Head of caudate nucleus (tissue), 42 donors: ENCODE results near the gene CDC34.

ENCODE experiments used
- DNase-seq, 42 donors: peaks; one replicate each; pipeline versions ENCODE4 v3.0.0 to v3.0.0-alpha.2; 2020 to 2021; ENCODE audit warnings: mixed read lengths in 7 of 42
- intact Hi-C: fragments of 100-400 bp; cut with DNase I; formaldehyde crosslinking; loops from one replicate; pipeline ENCODE4 v1.15.0; 2022

CDC34 gene, protein sequence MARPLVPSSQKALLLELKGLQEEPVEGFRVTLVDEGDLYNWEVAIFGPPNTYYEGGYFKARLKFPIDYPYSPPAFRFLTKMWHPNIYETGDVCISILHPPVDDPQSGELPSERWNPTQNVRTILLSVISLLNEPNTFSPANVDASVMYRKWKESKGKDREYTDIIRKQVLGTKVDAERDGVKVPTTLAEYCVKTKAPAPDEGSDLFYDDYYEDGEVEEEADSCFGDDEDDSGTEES

DNA sequence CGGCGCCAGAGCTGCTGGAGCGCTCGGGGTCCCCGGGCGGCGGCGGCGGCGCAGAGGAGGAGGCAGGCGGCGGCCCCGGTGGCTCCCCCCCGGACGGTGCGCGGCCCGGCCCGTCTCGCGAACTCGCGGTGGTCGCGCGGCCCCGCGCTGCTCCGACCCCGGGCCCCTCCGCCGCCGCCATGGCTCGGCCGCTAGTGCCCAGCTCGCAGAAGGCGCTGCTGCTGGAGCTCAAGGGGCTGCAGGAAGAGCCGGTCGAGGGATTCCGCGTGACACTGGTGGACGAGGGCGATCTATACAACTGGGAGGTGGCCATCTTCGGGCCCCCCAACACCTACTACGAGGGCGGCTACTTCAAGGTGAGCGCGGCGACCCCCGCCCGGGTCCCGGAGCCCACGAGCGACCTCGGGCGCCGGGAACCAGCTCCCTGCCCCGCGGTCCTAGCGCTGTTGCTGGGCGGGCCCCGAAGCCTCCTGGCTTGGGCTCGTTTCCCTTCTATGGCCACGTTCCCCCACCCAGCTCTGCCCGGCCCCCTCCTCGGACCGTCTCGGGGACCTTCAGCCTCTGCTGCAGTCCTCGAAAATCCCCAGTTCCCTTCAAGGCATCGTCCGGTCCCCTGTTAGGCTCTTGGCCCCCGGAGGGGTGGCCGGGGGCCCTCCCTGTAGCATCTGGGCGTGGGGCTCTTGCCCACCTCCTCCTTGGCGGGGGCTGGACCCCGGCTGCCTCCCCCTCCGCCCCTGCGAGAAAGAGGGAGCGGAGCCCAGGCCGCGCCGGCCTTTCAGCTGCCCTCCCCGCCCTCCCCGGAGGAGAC, at the start of gene CDC34:
TSS of gene CDC34 (plus strand) at position 8 of the 808 bp plus-strand sequence. CDS start at position 180, 172 bp downstream.
- intact Hi-C loops: loop anchor here (2.0 to 5.0 kb wide), 2 partner anchors 21 to 40 kb away; partner anchors contain the start of gene BSG
- DNase-seq: peak in 4 of 42 donors; percentile 21 to 45 (median 32)

DNA sequence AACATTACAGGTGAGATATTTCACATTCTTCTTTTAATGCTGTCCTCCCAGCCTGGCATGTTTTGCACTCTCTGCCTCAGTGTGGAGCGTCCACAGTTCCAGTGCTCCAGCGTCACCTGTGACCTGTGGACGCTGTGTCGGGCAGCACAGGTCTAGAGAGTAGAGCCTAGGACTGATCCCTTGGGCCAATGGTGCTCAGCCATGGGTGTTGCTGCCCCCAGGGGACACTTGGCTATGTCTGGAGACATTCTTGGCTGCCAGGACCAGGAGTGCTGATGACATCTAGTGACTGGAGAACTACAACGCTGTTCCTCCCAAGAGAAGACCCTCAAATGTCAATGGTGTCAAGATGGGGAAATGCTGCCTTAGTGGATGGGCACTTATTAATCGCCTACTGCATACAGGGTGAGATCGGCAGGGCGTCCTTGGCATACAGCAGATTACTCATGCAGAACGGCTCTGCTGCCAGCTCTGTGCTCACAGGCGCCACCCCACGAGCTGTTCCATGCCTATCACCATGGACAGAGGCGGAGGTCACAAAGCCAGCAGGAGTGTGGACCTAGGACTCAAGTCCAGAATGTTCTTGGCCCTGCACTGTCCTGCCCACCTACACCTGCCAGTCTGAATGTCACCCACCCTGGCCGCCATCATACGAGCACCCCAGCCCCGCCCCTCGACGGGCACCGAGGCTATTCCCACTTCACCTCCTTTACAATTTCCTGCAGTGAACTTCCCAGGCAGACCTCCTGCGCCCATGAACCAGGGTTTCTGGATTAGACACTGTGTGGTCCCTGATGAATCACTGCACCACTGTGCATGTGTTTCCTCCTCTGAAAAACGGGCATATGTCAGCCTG, 49.1 kb upstream of the CDC34 start:
- intact Hi-C loops: loop anchor here (10.0 kb wide), 1 partner anchor 98 kb away; no protein-coding TSS in a partner anchor
- no peak for DNase-seq

DNA sequence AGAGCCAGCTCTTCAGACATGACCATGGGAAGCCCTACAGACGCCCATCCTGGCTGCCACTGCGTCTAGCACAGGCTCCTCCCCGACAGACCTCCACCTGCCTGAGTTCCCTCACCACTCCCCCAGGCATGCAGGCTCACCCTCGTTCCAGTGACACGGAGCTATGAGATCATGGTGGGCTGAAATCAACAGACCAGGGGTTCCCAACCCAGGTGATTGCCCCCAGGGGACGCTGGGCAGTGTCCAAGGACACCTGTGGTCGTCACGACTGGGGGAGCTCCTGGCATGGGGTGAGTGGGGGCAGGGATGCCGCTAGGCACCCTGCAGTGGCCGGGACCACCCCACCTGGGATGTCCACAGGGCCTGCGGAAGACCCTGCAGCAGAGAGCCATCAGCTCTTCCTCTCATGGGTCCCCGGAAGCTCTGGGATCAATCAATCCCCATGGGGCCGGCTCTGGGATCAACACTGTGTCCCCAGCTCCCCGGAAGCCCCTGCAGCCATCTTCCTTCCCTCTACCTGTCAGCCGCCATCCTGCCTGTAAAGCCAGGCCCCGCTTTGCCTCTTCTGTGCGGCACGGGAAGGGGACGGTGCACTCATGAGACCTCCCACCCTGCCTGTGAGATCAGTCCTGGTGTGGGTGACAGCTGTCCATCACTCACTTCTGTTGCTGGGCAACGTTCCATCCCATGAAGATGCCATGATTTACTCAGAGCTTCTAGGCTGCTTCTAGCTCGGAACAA, 48.1 kb upstream of the CDC34 start:
- DNase-seq: no peak
- intact Hi-C loops: loop anchor here (10.0 kb wide), 1 partner anchor 99 kb away; no protein-coding TSS in a partner anchor

DNA sequence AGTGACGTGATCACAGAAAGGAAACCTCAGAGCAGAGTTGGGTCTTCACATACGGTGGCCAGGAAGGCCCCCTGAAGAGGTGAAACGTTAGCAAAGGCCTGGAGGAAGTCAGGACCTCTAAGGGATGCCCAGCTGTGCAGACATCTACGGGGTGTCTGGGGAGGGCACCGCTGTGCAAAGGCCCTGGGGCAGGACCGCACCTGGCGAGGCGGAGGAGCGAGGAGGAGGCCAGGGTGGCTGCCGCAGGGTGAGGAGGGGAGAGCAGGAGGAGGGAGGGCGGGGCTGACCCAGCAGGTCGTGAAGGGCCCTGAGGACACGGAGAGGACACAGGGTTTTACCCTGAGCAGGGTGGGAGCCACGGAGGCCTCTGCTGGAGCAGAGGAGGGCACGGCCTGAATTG, 47.1 kb upstream of the CDC34 start:
- DNase-seq: no peak

DNA sequence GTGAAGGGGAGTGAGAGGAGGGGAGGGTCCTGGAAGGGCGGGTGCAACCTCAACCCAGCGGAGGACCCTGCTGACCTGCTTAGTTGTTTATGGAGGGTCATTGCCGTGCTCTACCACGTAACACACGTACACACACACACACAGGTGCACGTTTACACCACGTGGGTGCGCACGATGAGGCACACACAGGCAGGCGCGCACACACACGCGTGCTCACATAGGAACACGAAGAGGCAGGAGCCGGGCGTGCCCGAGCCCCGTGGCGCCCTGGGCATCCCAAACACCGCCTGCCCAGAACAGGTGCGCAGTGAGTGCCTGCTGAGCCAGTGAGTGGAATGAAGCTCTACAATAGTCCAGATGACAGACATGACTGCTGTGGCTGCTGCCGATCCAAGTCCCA, 46.5 kb upstream of the CDC34 start:
- DNase-seq: peak in 2 of 42 donors; percentile 21 to 46
- intact Hi-C loops: loop anchor here (10.0 kb wide), 1 partner anchor 100 kb away; no protein-coding TSS in a partner anchor

More for the DNA sequence above, 47.1 kb upstream of the CDC34 start:
- intact Hi-C loops: loop anchor here (10.0 kb wide), 1 partner anchor 100 kb away; no protein-coding TSS in a partner anchor

DNA sequence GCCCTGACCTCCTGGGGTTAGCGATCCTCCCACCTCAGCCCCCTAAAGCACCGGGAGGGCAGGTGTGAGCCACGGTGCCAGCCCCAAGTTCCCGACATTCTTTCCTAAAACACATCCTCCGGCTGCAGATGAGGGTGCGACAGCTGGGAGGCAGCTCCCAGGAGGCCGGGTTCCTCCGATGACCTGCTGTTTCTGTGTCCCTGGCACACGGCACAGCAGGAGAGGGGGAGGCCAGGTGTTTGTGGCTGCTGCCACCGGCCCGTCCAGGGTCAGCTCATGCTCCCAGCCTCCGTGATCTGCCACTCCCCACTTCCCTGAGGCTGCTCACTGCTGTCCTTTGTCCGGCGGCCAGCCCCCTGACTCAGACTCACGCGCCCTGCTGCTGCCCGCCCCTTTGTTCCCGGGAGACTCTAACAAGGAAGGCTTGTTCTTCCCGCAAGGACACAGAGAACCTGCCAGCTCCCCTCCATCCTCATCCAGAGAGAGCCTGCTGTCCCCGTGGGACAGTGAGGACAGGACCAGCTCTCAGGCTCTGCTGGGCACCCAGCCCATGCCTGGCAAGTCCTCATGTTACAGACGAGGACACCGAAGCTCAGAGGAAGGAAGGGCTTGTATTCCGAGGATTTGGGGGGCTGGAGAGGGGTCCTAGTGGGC, 45.9 kb upstream of the CDC34 start:
- peak; percentile 74 to 98 (median 91) for DNase-seq
- intact Hi-C loops: loop anchor here (10.0 kb wide), 1 partner anchor 101 kb away; no protein-coding TSS in a partner anchor

DNA sequence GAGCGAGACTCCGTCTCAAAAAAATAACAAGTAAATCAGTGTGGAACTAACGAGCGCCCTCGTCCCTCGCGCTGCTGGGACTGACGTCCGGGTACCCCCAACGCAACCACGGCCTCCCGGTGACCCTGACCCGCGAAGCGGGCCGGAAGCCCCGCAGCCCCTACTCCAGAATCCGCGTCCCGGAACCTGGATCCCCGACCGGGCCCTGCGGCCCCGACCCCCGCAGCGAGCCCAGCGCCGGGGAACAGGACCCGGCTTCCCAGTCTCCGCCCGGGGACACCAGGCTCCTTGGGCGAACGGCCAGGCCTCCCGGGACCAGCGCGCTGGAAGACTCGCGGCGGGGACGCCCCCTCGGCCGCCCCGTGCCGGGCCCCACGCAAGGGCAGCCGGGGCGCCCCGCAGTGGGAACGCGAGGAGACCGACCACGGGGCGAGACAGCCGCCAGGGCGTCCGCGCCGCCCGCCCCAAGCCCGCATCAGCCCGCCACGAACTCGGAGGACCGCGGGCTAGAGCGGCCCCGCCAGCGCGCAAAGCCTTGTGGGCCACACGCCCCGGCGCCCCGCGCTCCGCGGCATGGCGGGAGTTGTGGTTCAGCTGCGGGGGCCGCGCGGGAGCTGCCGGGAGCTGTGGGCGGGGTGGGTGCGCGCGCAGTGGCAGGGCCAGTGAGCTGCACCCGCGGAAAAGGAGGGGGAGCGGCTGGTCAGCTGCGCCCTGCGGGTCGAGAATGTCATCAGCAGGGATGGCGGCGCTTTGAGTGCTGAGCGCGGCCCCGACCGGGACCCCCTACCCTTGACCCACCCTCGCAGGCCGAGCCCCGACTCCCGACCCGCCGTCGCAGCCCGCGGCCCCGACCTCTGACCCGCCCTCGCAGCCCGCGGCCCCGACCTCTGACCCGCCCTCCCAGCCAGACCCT, 42.8 kb upstream of the CDC34 start:
- intact Hi-C loops: loop anchor here (2.0 to 10.0 kb wide), 2 partner anchors 18 to 104 kb away; partner anchors contain the start of gene TPGS1

DNA sequence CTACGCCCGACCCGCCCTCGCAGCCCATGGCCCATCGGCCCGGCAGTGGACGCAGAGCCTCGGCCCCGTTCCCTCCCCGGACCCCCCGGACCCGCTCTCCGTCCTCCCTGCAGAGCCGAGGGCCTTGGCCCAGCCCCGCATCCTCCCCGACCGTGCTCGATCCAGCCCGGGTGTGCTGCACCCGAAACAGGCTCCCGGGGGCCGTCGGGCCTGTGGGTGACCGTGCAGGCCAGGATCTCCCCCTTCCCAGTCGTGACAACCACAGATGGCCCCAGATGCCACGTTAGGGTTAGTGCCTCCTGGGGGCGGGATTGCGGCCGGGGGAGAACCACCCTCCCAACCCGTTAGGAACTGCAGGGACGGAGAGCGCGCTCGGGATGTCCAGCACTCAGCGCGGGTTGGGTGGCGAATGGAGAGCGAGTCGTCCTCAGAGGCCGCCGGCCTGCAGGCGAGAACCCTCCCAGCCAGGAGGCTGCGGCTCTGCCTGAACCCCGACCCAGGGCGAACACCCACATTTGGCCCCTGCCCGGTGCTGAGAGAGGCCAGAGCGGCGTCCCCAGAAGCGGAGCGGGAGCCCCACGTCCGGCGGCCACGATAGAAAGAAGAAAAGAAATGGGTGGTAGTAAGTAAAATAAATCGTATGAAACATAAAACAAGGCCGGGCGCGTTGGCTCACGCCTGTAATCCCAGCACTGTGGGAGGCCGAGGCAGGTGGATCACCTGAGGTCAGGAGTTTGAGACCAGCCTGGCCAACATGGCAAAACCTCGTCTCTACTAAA, 42.0 kb upstream of the CDC34 start:
- intact Hi-C loops: loop anchor here (2.0 to 10.0 kb wide), 2 partner anchors 17 to 105 kb away; partner anchors contain the start of gene TPGS1
- DNase-seq: peak in 22 of 42 donors; percentile 23 to 66 (median 46)

More for the DNA sequence above, 42.8 kb upstream of the CDC34 start:
- peak; percentile 88 to 99 (median 97) for DNase-seq

DNA sequence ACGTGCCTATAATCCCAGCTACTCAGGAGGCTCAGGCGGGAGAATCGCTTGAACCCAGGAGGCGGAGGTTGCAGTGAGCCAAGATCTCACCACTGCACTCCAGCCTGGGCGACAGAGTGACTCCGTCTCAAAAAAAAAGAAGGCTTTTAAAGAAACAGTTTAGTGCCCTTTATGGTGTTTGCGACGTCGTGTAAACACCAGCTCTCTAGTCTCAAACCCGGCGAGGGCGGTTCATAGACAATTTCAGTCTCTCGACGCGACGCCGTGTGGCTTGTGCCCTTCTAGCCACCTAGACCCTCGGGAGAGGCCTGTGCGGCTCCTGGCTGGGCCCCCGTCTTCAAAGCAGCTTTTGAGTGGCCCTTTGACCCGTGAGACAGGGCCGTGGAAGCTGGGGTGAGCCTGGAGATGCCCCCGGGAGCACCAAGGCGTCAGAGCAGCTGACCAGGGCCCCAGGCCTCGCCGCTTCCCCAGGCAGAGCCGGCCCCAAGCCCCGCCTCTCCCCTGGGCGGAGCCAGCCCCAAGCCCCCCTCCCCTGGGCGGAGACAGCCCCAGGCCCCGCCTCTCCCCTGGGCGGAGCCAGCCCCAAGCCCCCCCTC, 40.3 kb upstream of the CDC34 start:
- intact Hi-C loops: no loop called here
- peak in 1 of 42 donors; percentile 49 for DNase-seq

DNA sequence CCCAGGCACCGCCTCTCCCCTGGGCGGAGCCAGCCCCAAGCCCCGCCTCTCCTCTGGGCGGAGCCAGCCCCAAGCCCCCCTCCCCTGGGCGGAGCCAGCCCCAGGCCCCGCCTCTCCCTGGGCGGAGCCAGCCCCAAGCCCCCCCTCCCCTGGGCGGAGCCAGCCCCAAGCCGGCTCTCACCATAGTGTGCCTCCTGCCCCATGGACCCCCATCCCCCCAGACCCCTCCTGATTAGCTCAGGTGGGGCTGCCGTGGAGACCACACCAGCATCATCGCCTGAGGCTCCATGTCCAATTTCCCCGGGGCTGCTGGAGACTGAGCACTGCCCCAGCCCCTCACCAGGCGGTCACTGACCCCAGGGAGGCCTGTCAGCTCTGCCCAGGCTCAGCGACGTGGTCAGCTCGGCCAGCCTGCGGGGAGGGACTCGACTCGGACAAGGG, 39.4 kb upstream of the CDC34 start:
- intact Hi-C loops: no loop called here
- no peak for DNase-seq

DNA sequence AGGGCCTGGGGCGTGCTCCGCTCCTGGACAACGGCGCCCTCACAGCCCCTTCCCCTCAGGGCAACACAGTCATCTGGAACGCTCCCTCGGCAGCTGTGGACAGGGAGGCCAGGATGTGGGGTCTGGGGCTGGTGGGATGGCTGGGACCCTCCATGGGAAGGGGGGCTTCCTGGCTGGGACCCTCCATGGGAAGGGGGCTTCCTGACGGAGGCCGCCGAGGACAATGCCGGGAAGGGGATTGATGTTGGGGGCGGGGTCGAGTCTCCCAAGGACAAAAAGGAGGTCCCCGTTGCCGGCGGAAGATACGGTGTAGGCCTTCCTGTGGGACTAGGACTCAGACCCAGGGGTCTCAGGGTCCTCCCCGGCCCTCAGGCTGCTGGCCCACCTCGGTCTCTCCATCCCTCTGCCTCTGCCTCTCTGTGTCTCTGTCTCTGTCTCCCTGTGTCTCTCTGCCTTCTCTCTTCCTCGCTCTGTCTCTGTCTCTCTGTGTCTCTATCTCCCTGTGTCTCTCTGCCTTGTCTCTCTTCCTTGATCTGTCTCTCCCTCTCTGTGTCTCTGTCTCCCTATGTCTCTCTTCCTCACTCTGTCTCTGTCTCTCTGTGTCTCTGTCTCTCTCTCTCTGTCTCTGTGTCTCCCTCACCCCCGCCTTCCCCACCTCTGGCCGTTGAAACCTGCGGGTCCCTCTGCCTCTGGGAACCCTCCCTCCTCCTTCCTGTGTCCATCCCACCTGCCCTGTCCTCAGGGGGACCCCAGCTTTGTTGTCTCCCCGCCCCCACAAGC, 38.0 kb upstream of the CDC34 start:
- no peak for DNase-seq
- intact Hi-C loops: no loop called here

DNA sequence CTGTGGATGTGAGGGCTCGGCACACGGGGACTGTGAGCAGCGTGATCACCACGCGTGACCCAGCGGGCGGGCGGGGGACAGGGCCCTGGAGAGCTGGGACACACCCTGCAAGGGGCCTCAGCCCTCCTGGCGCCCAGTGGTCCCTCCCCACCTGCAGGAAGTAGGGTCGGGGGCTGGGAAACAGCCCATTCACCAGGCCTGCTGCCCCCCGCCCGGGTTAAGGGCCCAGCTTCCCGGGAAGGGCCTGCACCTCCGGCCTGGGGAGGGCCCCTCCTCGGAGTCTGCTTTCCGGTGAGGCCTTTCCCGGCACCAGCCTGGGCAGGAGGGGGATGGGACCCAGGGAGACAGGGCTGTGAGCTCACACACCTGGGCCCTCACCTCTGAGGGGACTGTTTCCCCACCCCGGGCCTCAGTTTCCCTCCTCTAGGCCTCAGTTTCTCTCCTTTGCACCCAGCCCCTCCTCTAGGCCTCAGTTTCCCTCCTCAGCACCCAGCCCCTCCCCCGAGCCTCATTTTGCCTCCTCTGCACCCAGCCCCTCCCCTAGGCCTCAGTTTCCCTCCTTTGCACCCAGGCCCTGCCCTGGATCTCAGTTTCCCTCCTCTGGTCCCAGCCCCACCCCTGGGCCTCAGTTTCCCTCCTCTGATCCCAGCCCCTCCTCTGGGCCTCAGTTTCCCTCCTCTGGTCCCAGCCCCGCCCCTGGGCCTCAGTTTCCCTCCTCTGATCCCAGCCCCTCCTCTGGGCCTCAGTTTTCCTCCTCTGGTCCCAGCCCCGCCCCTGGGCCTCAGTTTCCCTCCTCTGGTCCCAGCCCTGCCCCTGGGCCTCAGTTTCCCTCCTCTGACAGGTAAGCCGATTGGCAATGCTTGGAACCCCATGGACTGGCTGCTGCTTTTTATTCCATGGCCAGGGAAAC, 37.1 kb upstream of the CDC34 start:
- no peak for DNase-seq
- intact Hi-C loops: no loop called here

DNA sequence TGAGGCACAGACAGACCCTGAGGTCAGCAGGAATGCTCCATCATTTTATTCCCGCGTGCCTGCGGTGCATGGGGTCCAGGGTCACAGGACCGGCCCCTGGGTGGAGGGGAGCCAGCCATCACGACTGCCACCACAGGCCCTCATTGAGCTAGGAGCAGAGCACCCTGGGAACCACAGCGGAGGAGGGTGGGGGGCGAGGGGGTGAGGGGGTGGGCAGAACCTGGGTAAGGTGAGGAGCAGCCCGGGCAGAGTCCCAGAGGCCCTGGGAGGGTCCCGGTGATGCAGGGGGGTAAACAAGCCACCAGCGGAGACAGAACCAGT, 36.5 kb upstream of the CDC34 start:
- intact Hi-C loops: no loop called here
- no peak for DNase-seq
